BJ (cell line): ENCODE data around the gene BCL2. TPM values are rescaled to one million over a fixed set of nuclear protein-coding genes. Genes with fewer than 3 reads are reported as not detected.

Experiments used
- CTCF ChIA-PET: fragments of 350-600 bp; formaldehyde crosslinking; extraction: SDS; loops from one replicate; lab custom pipeline; 2021; ENCODE audit warnings: antibody characterized with exemption, inconsistent platforms; lab: Yijun Ruan, JAX
- POLR2A ChIA-PET: fragments of 300-600 bp; sonication (Branson Sonifier 250); formaldehyde crosslinking; extraction: SDS; loops from one replicate; lab custom pipeline; 2021; ENCODE audit warnings: antibody characterized with exemption; lab: Charles Lee
- DNase-seq: peaks from one replicate; pipeline ENCODE4 v3.0.0-alpha.2; 2011; ENCODE audit warnings: low read depth
- H3K27me3 ChIP-seq: 2 replicates; pipeline ENCODE4 v1.6.0; 2011; ENCODE audit warnings: low read length; ENCODE audit not compliant: control insufficient read depth, insufficient read depth
- H3K36me3 ChIP-seq: 2 replicates; pipeline ENCODE4 v1.5.1; 2011; ENCODE audit warnings: low read length; ENCODE audit not compliant: control insufficient read depth, insufficient read depth
- H3K4me3 ChIP-seq: 2 replicates; pipeline ENCODE4 v1.5.1; 2011; ENCODE audit warnings: low read depth, mild to moderate bottlenecking, control low read depth, low read length
- polyA plus RNA-seq: library from polyadenylated mRNA; depleted of rRNA; stranded (reverse); fragments of >200 nt; gene quantifications from 2 replicates; pipeline ENCODE4 v1.2.3, GENCODE V29; 2011
- TF ChIP-seq, protein P1 (sequence below): IDR thresholded peaks from 2 replicates; pipeline ENCODE4 v1.5.1; 2011; ENCODE audit warnings: low read depth, mild to moderate bottlenecking, control low read depth, inconsistent platforms, low read length, moderate library complexity; ENCODE audit not compliant: insufficient read depth

The BCL2 gene
- polyA plus RNA-seq, 1 experiment = 0.15 TPM

DNA sequence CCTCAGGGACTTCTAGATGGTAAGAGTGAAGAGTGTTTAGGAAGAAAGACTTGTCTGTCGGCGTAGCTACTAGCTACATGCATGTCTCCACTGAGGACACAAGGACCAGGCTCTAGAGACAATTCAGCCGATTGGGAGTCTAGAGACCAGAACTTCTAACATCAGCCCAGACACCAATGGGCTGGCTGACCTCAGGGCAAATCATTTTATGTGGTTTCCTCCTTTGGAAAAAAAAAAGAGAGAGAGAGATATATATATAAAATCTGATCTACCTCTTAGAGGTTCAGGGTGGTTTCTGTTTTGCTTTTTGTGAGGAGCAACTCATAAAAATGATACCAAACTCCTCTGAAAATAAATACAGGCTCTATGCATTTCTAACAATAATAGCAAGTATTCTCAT, 212.8 kb downstream of the BCL2 start:
- no peaks in the 10 kb centered on the region for H3K27me3 ChIP-seq
- POLR2A ChIA-PET = no interaction called here
- TF ChIP-seq, protein P1, sequence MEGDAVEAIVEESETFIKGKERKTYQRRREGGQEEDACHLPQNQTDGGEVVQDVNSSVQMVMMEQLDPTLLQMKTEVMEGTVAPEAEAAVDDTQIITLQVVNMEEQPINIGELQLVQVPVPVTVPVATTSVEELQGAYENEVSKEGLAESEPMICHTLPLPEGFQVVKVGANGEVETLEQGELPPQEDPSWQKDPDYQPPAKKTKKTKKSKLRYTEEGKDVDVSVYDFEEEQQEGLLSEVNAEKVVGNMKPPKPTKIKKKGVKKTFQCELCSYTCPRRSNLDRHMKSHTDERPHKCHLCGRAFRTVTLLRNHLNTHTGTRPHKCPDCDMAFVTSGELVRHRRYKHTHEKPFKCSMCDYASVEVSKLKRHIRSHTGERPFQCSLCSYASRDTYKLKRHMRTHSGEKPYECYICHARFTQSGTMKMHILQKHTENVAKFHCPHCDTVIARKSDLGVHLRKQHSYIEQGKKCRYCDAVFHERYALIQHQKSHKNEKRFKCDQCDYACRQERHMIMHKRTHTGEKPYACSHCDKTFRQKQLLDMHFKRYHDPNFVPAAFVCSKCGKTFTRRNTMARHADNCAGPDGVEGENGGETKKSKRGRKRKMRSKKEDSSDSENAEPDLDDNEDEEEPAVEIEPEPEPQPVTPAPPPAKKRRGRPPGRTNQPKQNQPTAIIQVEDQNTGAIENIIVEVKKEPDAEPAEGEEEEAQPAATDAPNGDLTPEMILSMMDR = no peak
- CTCF ChIA-PET = no interaction called here
- no peak overlapping the region for H3K4me3 ChIP-seq
- H3K36me3 ChIP-seq = no peaks in the 10 kb centered on the region
- no peak for DNase-seq

DNA sequence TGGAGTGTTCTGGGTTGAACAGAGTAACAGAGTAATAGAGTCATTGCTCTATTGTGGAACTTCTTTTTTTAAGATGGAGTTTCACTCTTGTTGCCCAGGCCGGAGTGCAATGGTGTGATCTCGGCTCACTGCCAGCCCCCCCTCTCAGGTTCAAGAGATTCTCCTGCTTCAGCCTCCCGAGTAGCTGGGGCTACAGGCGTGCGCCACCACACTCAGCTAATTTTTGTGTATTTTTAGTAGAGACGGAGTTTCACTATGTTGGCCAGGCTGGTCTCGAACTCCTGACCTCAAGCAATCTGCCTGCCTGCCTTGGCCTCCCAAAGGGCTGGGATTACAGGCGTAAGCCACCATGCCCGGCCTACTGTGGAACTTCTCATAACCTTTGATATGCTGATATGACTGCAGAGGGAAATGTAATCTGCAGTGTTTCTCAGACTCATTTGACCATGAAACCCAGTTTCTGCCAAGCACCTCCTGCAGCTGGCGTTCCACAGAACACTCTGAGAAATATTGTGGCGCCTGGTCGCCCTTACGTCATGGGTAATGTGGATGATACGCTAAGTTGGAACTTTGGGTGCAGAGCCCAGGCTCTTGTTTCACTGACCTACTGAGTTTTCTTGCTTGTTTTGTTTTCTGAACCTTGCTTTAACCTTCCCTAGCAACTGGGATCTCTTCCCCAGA, 213.8 kb downstream of the BCL2 start:
- no peaks in the 10 kb centered on the region for H3K36me3 ChIP-seq
- ChIA-PET CTCF (no interaction called here), POLR2A (no interaction called here)
- TF ChIP-seq, protein P1 = no peak
- no peaks in the 10 kb centered on the region for H3K27me3 ChIP-seq
- H3K4me3 ChIP-seq = no peak overlapping the region
- DNase-seq = no peak

DNA sequence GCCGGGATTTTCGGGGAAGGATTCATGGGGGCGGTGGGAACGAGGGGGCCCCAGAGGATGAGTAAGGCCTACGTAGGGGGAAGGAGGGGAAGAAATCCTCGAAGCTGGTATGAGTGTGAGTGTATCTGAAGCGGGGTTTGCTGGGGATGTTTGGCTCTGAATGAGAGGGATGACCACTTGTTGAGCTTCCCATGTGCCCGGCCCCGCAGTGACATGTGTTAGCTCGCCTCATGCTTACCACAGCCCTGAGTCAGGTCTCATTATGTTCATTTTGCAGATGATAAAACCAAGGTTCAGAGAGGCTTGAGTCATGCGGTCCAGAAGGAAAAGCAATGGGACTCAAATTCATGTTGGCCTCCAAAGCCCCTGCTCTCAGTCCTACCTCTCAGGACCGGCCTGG, 214.7 kb downstream of the BCL2 start:
- CTCF ChIA-PET = no interaction called here

GRCh38 chr18:63102941-63103744, 216.4 kb downstream of the BCL2 start:
- ChIA-PET POLR2A (no interaction called here), CTCF (interaction anchor here (0.7 kb wide), 1 partner anchor 263 kb away, joined by 5 read pairs; no protein-coding TSS in a partner anchor)
- no peak for DNase-seq
- Histone ChIP-seq H3K27me3 (no peaks in the 10 kb centered on the region), H3K4me3 (no peak overlapping the region), H3K36me3 (no peaks in the 10 kb centered on the region)
- TF ChIP-seq, protein P1 = no peak

More for the DNA sequence above, 214.7 kb downstream of the BCL2 start:
- H3K27me3 ChIP-seq = no peaks in the 10 kb centered on the region
- H3K4me3 ChIP-seq = no peak overlapping the region
- DNase-seq = no peak
- TF ChIP-seq, protein P1 = no peak
- POLR2A ChIA-PET = no interaction called here
- no peaks in the 10 kb centered on the region for H3K36me3 ChIP-seq

DNA sequence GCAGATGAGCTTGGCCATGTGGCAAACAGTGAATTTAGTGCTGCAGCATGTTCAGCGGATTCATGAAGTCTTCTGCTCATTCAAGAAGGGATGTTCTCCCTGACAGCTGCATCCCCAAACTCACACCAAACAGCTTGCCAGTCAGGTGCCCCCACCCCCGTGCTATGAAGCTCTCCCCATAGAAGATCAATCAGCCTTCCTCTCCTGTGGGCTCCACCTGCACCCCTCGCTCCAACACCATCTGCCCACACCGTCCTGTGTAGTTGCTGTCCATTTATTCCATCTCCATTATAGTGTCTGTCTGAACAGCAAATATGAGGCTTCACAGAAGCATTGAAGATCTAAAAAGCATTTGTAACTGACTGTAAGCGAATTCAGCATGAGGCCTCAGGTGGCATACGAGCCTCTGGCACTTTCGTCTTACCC, 218.9 kb downstream of the BCL2 start:
- no peak for DNase-seq
- ChIA-PET POLR2A (no interaction called here), CTCF (interaction anchor here (1.2 kb wide), 1 partner anchor 14 kb away, joined by 5 read pairs; no protein-coding TSS in a partner anchor)
- Histone ChIP-seq H3K4me3 (no peak overlapping the region), H3K36me3 (no peaks in the 10 kb centered on the region), H3K27me3 (no peaks in the 10 kb centered on the region)
- TF ChIP-seq, protein P1 = no peak
